IMR-90 (cell line): ENCODE data around the gene NRG4. TPM values are rescaled to one million over a fixed set of nuclear protein-coding genes. Genes with fewer than 3 reads are reported as not detected.

Experiments
- ATAC-seq: fragments of 200-7000 bp; cut with Tn5 transposase; 2 replicates; pipeline ENCODE4 v1.9.1; 2020; ENCODE audit warnings: low read depth, mild to moderate bottlenecking, moderate library complexity
- BruUV-seq: library from RNA; stranded (reverse); fragments of 400-500 nt; replicated peaks from 2 replicates; lab custom pipeline; 2021; lab: Mats Ljungman, UMichigan
- CTCF ChIA-PET: fragments of 300-600 bp; formaldehyde crosslinking; extraction: SDS; loops from one replicate; lab custom pipeline; 2021; ENCODE audit warnings: antibody characterized with exemption; lab: Yijun Ruan, JAX
- POLR2A ChIA-PET: fragments of 300-600 bp; sonication (Branson Sonifier 250); formaldehyde crosslinking; loops from one replicate; lab custom pipeline; 2022; ENCODE audit warnings: antibody characterized with exemption; ENCODE audit not compliant: unreplicated experiment; lab: Charles Lee
- DNase-seq: peaks from one replicate; pipeline ENCODE4 v3.0.0; 2013
- H2AFZ ChIP-seq: replicated peaks from 2 replicates; pipeline ENCODE3; 2013; ENCODE audit warnings: low read length, mild to moderate bottlenecking; ENCODE audit not compliant: poor library complexity
- H2AK5ac ChIP-seq: 2 replicates; pipeline ENCODE4 v1.6.1; 2013; ENCODE audit warnings: low read depth, low read length, inconsistent platforms
- H2AK9ac ChIP-seq: replicated peaks from 2 replicates; pipeline ENCODE3; 2013; ENCODE audit warnings: mild to moderate bottlenecking, low read depth, low read length, moderate library complexity; ENCODE audit not compliant: poor library complexity
- H2BK120ac ChIP-seq: 2 replicates; pipeline ENCODE4 v1.6.1; 2013; ENCODE audit warnings: low read depth, low read length, inconsistent platforms
- H2BK15ac ChIP-seq: 3 replicates; pipeline ENCODE4 v1.6.1; 2013; ENCODE audit warnings: low read depth, low read length, inconsistent platforms
- H2BK20ac ChIP-seq: 2 replicates; pipeline ENCODE4 v1.6.1; 2013; ENCODE audit warnings: low read depth, mild to moderate bottlenecking, inconsistent platforms, low read length, moderate library complexity
- H2BK5ac ChIP-seq: 2 replicates; pipeline ENCODE4 v1.6.1; 2013; ENCODE audit warnings: mild to moderate bottlenecking, low read depth, low read length, inconsistent platforms; ENCODE audit not compliant: poor library complexity, severe bottlenecking
- H3K14ac ChIP-seq: replicated peaks from 2 replicates; pipeline ENCODE4 v1.6.1; 2013; ENCODE audit warnings: low read depth, low read length, inconsistent platforms
- H3K18ac ChIP-seq: 2 replicates; pipeline ENCODE4 v1.6.1; 2013; ENCODE audit warnings: low read depth, low read length, control low read depth
- H3K23ac ChIP-seq: 2 replicates; pipeline ENCODE4 v1.6.1; 2013; ENCODE audit warnings: low read depth, low read length, inconsistent platforms
- H3K27ac ChIP-seq: 2 replicates; pipeline ENCODE4 v1.5.1; 2013; ENCODE audit warnings: mild to moderate bottlenecking, control low read depth, low read length; ENCODE audit not compliant: insufficient read depth
- H3K27me3 ChIP-seq: 2 replicates; pipeline ENCODE4 v1.6.1; 2013; ENCODE audit warnings: low read length; ENCODE audit not compliant: control insufficient read depth, insufficient read depth
- H3K36me3 ChIP-seq: 2 replicates; pipeline ENCODE4 v1.6.1; 2013; ENCODE audit warnings: low read length, mixed read lengths; ENCODE audit not compliant: control insufficient read depth, insufficient read depth
- H3K4ac ChIP-seq: 2 replicates; pipeline ENCODE4 v1.6.1; 2013; ENCODE audit warnings: low read depth, low read length, inconsistent platforms
- H3K4me1 ChIP-seq: 2 replicates; pipeline ENCODE4 v1.6.1; 2013; ENCODE audit warnings: low read length, mixed read lengths; ENCODE audit not compliant: control insufficient read depth, insufficient read depth
- H3K4me2 ChIP-seq: 2 replicates; pipeline ENCODE4 v1.6.1; 2013; ENCODE audit warnings: low read depth, mild to moderate bottlenecking, control low read depth, low read length, moderate library complexity
- H3K4me3 ChIP-seq: 2 replicates; pipeline ENCODE4 v1.5.1; 2013; ENCODE audit warnings: low read depth, mild to moderate bottlenecking, control low read depth, low read length, moderate library complexity; ENCODE audit not compliant: insufficient read depth
- H3K56ac ChIP-seq: 2 replicates; pipeline ENCODE4 v1.6.1; 2013; ENCODE audit warnings: low read length, inconsistent platforms; ENCODE audit not compliant: insufficient read depth; ENCODE audit errors: extremely low read depth
- H3K79me1 ChIP-seq, 2 experiments: 2 replicates each; pipeline ENCODE4 v1.6.1; 2013; ENCODE audit warnings: low read length in 2 of 2, inconsistent platforms in 1 of 2, low read depth in 1 of 2
- H3K9ac ChIP-seq: 2 replicates; pipeline ENCODE4 v1.6.1; 2013; ENCODE audit warnings: low read depth, low read length, control low read depth
- H3K9me1 ChIP-seq: 2 replicates; pipeline ENCODE4 v1.6.1; 2013; ENCODE audit warnings: low read length, inconsistent platforms; ENCODE audit not compliant: insufficient read depth
- H3K9me3 ChIP-seq: 2 replicates; pipeline ENCODE4 v1.6.1; 2013; ENCODE audit warnings: low read length; ENCODE audit not compliant: control insufficient read depth, insufficient read depth
- H4K20me1 ChIP-seq: 2 replicates; pipeline ENCODE4 v1.6.1; 2013; ENCODE audit warnings: low read length, inconsistent platforms; ENCODE audit not compliant: insufficient read depth
- H4K5ac ChIP-seq: 2 replicates; pipeline ENCODE4 v1.6.1; 2013; ENCODE audit warnings: mild to moderate bottlenecking, low read depth, low read length, control low read depth
- H4K8ac ChIP-seq, 2 experiments: 2 replicates each; pipeline ENCODE4 v1.6.1; 2013; ENCODE audit warnings: low read depth in 2 of 2, low read length in 2 of 2, control low read depth in 1 of 2, inconsistent platforms in 1 of 2
- H4K91ac ChIP-seq: 2 replicates; pipeline ENCODE4 v1.6.1; 2013; ENCODE audit warnings: low read depth, low read length, inconsistent platforms; ENCODE audit not compliant: insufficient read depth
- BHLHE40 ChIP-seq: fragments of 150-350 bp; IDR thresholded peaks from 2 replicates; pipeline ENCODE4 v1.6.1; 2016; ENCODE audit warnings: mild to moderate bottlenecking, low read depth, low read length
- CEBPB ChIP-seq: IDR thresholded peaks from 2 replicates; pipeline ENCODE4 v1.6.1; 2012; ENCODE audit warnings: low read depth, low read length, improper control_type of control experiment
- CHD1 ChIP-seq: IDR thresholded peaks from 2 replicates; pipeline ENCODE4 v1.6.1; 2012; ENCODE audit warnings: low read depth, low read length, improper control_type of control experiment
- FOS ChIP-seq: fragments of 150-350 bp; IDR thresholded peaks from 2 replicates; pipeline ENCODE4 v1.6.1; 2016; ENCODE audit warnings: low read depth, low read length
- MAFK ChIP-seq: IDR thresholded peaks from 2 replicates; pipeline ENCODE4 v1.6.1; 2012; ENCODE audit warnings: low read depth, low read length, improper control_type of control experiment
- MAZ ChIP-seq: IDR thresholded peaks from 2 replicates; pipeline ENCODE4 v1.6.1; 2012; ENCODE audit warnings: low read depth, mild to moderate bottlenecking, low read length, improper control_type of control experiment, moderate library complexity, borderline replicate concordance
- MXI1 ChIP-seq: IDR thresholded peaks from 2 replicates; pipeline ENCODE4 v1.6.1; 2012; ENCODE audit warnings: low read depth, mild to moderate bottlenecking, low read length, moderate library complexity, borderline replicate concordance
- NFE2L2 ChIP-seq: fragments of 150-350 bp; IDR thresholded peaks from 2 replicates; pipeline ENCODE4 v1.6.1; 2016; ENCODE audit warnings: low read depth, mild to moderate bottlenecking, low read length
- POLR2A ChIP-seq: IDR thresholded peaks from 2 replicates; pipeline ENCODE4 v1.6.1; 2012; ENCODE audit warnings: mild to moderate bottlenecking, low read depth, low read length
- RAD21 ChIP-seq: IDR thresholded peaks from 2 replicates; pipeline ENCODE4 v1.6.1; 2012; ENCODE audit warnings: low read length, improper control_type of control experiment
- RCOR1 ChIP-seq: IDR thresholded peaks from 2 replicates; pipeline ENCODE4 v1.6.1; 2012; ENCODE audit warnings: mild to moderate bottlenecking, low read length, improper control_type of control experiment; ENCODE audit not compliant: insufficient replicate concordance
- RFX5 ChIP-seq: IDR thresholded peaks from 2 replicates; pipeline ENCODE4 v1.8.0; 2012; ENCODE audit warnings: low read depth, mild to moderate bottlenecking, low read length, moderate library complexity
- SMC3 ChIP-seq: fragments of 150-350 bp; IDR thresholded peaks from 2 replicates; pipeline ENCODE4 v1.6.1; 2016; ENCODE audit warnings: low read depth, mild to moderate bottlenecking, antibody characterized with exemption, low read length, moderate library complexity
- WGBS, 2 experiments: methylation state at CpG; one replicate each; pipeline versions ENCODE4 v1.1.5 to v1.1.7; 2013; ENCODE audit warnings: missing lambda C conversion rate in 2 of 2; ENCODE audit not compliant: insufficient read length in 1 of 2; ENCODE audit errors: extremely low coverage in 2 of 2; 5-methylcytosine and 5-hydroxymethylcytosine counted together
- dilution Hi-C: fragments of 300-500 bp; cut with HindIII; formaldehyde crosslinking; loops from one replicate; pipeline ENCODE4 v1.14.3; 2018; ENCODE audit warnings: low sequenced_read_pairs; ENCODE audit not compliant: unreplicated experiment
- in situ Hi-C: fragments of 300-500 bp; cut with MboI; formaldehyde crosslinking; loops from 3 replicates; pipeline ENCODE4 v1.14.3; 2019; ENCODE audit warnings: low sequenced_read_pairs, inconsistent platforms, mixed read lengths
- intact Hi-C: fragments of 100-400 bp; cut with micrococcal nuclease; formaldehyde crosslinking; loops from 2 replicates; pipeline ENCODE4 v1.10.0; 2022
- polyA plus RNA-seq, 3 experiments: library from polyadenylated mRNA; depleted of rRNA; stranded (reverse); fragments of >200 nt; gene quantifications; 2 replicates each; pipeline ENCODE4 v1.2.3, GENCODE V29; 2012; ENCODE audit warnings: low replicate concordance in 1 of 3
- total RNA-seq: library from RNA; depleted of rRNA; stranded (reverse); fragments of >200 nt; gene quantifications from 2 replicates; pipeline ENCODE4 v1.2.3, GENCODE V29; 2012
- TF ChIP-seq, protein P1 (sequence below): conservative IDR thresholded peaks from 2 replicates; pipeline ENCODE4 v1.5.1; 2012; ENCODE audit warnings: mild to moderate bottlenecking, low read depth, low read length, improper control_type of control experiment
- TF ChIP-seq, protein P2 (sequence below): fragments of 150-350 bp; IDR thresholded peaks from 2 replicates; pipeline ENCODE4 v1.6.1; 2016; ENCODE audit warnings: low read depth, mild to moderate bottlenecking, low read length, moderate library complexity, borderline replicate concordance
- TF ChIP-seq, protein P3 (sequence below): fragments of 150-350 bp; IDR thresholded peaks from 2 replicates; pipeline ENCODE4 v1.6.1; 2017; ENCODE audit warnings: mild to moderate bottlenecking, antibody characterized with exemption, low read length, low read depth

Gene NRG4
- total and polyA plus RNA-seq, 2 of the 4 experiments (the other 2 are of a cell fraction) = not detected

DNA sequence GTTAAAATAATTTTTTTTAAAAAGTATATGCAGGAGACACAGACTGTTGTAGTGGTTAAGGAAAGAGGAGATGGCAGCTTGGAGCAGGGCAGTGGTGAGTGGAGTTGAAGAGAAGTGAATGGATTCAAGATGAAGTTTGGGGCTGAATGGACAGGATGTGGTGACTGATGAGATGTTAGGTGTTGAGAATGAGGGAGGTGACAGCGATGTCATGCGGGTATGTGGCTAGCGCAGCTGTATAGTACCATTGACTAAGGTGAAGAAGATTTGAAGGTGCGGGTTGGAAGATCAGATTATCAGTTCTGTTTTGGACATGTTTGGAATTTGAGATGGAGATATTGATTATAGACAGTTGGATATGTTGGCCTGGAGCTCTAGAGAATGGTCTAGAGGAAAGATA, 88.5 kb downstream of the NRG4 start:
- in situ Hi-C loops (no loop called here), intact Hi-C loops (no loop called here), dilution Hi-C loops (no loop called here)
- WGBS, 2 experiments = 100% methylated on average over 1 to 3 of the region's 4 CpGs
- ATAC-seq = no peak
- Histone ChIP-seq H2AFZ (no peak overlapping the region), H2BK15ac (no peak overlapping the region), H2AK9ac (no peak overlapping the region), H2BK120ac (no peak overlapping the region), H3K36me3 (peaks cover 9% of the 10 kb centered on the region), H3K9me3 (no peaks in the 10 kb centered on the region), H3K9me1 (peaks cover 19% of the 10 kb centered on the region), H3K4ac (no peak overlapping the region), H3K4me3 (no peak overlapping the region), H4K20me1 (peaks cover 44% of the 10 kb centered on the region), H2BK20ac (no peak overlapping the region), H3K27me3 (no peaks in the 10 kb centered on the region), H3K23ac (no peak overlapping the region), H3K9ac (no peak overlapping the region), H3K4me1 (peaks cover 4% of the 10 kb centered on the region), H4K8ac (no peak overlapping the region), H4K5ac (no peak overlapping the region), H4K91ac (no peak overlapping the region), H3K27ac (no peak overlapping the region), H2BK5ac (no peak overlapping the region), H3K79me1 (peaks cover 41 to 87% of the 10 kb centered on the region in 2 experiments), H3K56ac (no peak overlapping the region), H3K14ac (no peak overlapping the region), H3K18ac (no peak overlapping the region), H2AK5ac (no peak overlapping the region), H3K4me2 (no peak overlapping the region)
- CTCF ChIA-PET = no interaction called here
- DNase-seq = no peak
- TF ChIP-seq POLR2A = no peak
- TF ChIP-seq MAZ = no peak
- TF ChIP-seq RAD21 = no peak
- TF ChIP-seq FOS = no peak
- no peak for TF ChIP-seq CHD1
- TF ChIP-seq NFE2L2 = no peak
- no peak for TF ChIP-seq RCOR1
- no peak for TF ChIP-seq CEBPB
- no peak for TF ChIP-seq RFX5
- TF ChIP-seq BHLHE40 = no peak
- no peak for TF ChIP-seq MXI1
- TF ChIP-seq MAFK = no peak
- no peak for TF ChIP-seq SMC3
- TF ChIP-seq, protein P1, sequence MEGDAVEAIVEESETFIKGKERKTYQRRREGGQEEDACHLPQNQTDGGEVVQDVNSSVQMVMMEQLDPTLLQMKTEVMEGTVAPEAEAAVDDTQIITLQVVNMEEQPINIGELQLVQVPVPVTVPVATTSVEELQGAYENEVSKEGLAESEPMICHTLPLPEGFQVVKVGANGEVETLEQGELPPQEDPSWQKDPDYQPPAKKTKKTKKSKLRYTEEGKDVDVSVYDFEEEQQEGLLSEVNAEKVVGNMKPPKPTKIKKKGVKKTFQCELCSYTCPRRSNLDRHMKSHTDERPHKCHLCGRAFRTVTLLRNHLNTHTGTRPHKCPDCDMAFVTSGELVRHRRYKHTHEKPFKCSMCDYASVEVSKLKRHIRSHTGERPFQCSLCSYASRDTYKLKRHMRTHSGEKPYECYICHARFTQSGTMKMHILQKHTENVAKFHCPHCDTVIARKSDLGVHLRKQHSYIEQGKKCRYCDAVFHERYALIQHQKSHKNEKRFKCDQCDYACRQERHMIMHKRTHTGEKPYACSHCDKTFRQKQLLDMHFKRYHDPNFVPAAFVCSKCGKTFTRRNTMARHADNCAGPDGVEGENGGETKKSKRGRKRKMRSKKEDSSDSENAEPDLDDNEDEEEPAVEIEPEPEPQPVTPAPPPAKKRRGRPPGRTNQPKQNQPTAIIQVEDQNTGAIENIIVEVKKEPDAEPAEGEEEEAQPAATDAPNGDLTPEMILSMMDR = no peak
- TF ChIP-seq, protein P2, sequence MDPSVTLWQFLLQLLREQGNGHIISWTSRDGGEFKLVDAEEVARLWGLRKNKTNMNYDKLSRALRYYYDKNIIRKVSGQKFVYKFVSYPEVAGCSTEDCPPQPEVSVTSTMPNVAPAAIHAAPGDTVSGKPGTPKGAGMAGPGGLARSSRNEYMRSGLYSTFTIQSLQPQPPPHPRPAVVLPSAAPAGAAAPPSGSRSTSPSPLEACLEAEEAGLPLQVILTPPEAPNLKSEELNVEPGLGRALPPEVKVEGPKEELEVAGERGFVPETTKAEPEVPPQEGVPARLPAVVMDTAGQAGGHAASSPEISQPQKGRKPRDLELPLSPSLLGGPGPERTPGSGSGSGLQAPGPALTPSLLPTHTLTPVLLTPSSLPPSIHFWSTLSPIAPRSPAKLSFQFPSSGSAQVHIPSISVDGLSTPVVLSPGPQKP = no peak
- TF ChIP-seq, protein P3, sequence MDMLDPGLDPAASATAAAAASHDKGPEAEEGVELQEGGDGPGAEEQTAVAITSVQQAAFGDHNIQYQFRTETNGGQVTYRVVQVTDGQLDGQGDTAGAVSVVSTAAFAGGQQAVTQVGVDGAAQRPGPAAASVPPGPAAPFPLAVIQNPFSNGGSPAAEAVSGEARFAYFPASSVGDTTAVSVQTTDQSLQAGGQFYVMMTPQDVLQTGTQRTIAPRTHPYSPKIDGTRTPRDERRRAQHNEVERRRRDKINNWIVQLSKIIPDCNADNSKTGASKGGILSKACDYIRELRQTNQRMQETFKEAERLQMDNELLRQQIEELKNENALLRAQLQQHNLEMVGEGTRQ = no peak
- POLR2A ChIA-PET = interaction anchor here (0.5 kb wide), 1 partner anchor 83 kb away, joined by 6 read pairs; no protein-coding TSS in a partner anchor
- no TSS peak for BruUV-seq
